GM18520 (cell line): Measurements from ENCODE around the gene ATP9A.
"Not testable (repeated sequence)": the region's sequence is repeated elsewhere in the genome, so short reads cannot be mapped to it uniquely, and the experiment has no call there.

Experiments used
- ATAC-seq: cut with Tn5 transposase; IDR thresholded peaks from one replicate; pipeline ENCODE4 v1.9.1; 2021; ENCODE audit not compliant: unreplicated experiment

The ATP9A gene

GRCh38 chr20:51695574-51696303, 72.5 kb downstream of the ATP9A start:
- ATAC-seq, result no peak

- ATAC-seq, result no peak
These were observed 75.3 kb downstream of the ATP9A start for GRCh38 chr20:51692806-51693400.

GRCh38 chr20:51691703-51692102, 76.5 kb downstream of the ATP9A start:
- no peak for ATAC-seq

GRCh38 chr20:51688600-51689244, 79.5 kb downstream of the ATP9A start:
- ATAC-seq, result no peak

- no peak for ATAC-seq
These were observed 80.6 kb downstream of the ATP9A start for GRCh38 chr20:51687630-51688029.

GRCh38 chr20:51687108-51687507, 81.1 kb downstream of the ATP9A start:
- ATAC-seq, result no peak

GRCh38 chr20:51685494-51685893, 82.7 kb downstream of the ATP9A start:
- ATAC-seq, result not testable (repeated sequence)

- no peak for ATAC-seq
These were observed 88.0 kb downstream of the ATP9A start for GRCh38 chr20:51680067-51680749.

GRCh38 chr20:51679254-51679921, 88.8 kb downstream of the ATP9A start:
- no peak for ATAC-seq

- no peak for ATAC-seq
These were observed 90.0 kb downstream of the ATP9A start for GRCh38 chr20:51678026-51678697.

GRCh38 chr20:51668947-51669346, 99.2 kb downstream of the ATP9A start:
- no peak for ATAC-seq

GRCh38 chr20:51668515-51668914, 99.7 kb downstream of the ATP9A start:
- no peak for ATAC-seq

- ATAC-seq, result no peak
These were observed 100.7 kb downstream of the ATP9A start for GRCh38 chr20:51667491-51667890.

GRCh38 chr20:51667002-51667408, 101.2 kb downstream of the ATP9A start:
- no peak for ATAC-seq

- no peak for ATAC-seq
These were observed 102.1 kb downstream of the ATP9A start for GRCh38 chr20:51666126-51666525.

- ATAC-seq, result no peak
These were observed 102.6 kb downstream of the ATP9A start for GRCh38 chr20:51665543-51666118.

- no peak for ATAC-seq
These were observed 106.5 kb downstream of the ATP9A start for GRCh38 chr20:51661609-51662178.

GRCh38 chr20:51660672-51661608, 107.2 kb downstream of the ATP9A start:
- no peak for ATAC-seq
